Heart right ventricle (tissue), 16 donors: ENCODE measurements around the gene TPSD1. TPM values are rescaled to one million over a fixed set of nuclear protein-coding genes. Genes with fewer than 3 reads are reported as not detected.

Experiments
- ATAC-seq, 8 donors: fragments of 200-7000 bp; cut with Tn5 transposase; one replicate each; pipeline ENCODE4 v1.9.1; 2020; ENCODE audit warnings: mild to moderate bottlenecking in 8 of 8, moderate library complexity in 8 of 8, moderate number of reproducible peaks in 1 of 8
- DNase-seq, 2 donors: peaks; one replicate each; pipeline ENCODE4 v3.0.0-alpha.2; 2020
- H3K27ac ChIP-seq, 10 donors: fragments of 200-600 bp; sonication (generic) in 2 of 10; one replicate each; pipeline versions ENCODE4 v1.5.0 to v1.8.0; 2020 to 2022; ENCODE audit warnings: mild to moderate bottlenecking in 3 of 10
- H3K27me3 ChIP-seq, 7 donors: fragments of 200-600 bp; one replicate each; pipeline ENCODE4 v1.8.0; 2021 to 2022; ENCODE audit warnings: mild to moderate bottlenecking in 2 of 7
- H3K36me3 ChIP-seq, 9 donors: fragments of 200-600 bp; sonication (generic) in 1 of 9; one replicate each; pipeline versions ENCODE4 v1.5.0 to v1.8.0; 2020 to 2022; ENCODE audit warnings: mild to moderate bottlenecking in 2 of 9
- H3K4me1 ChIP-seq, 9 donors: fragments of 200-600 bp; sonication (generic) in 1 of 9; one replicate each; pipeline versions ENCODE4 v1.5.0 to v1.8.0; 2020 to 2022; ENCODE audit warnings: mild to moderate bottlenecking in 4 of 9
- H3K4me3 ChIP-seq, 10 donors: fragments of 200-600 bp; sonication (generic) in 2 of 10; one replicate each; pipeline versions ENCODE4 v1.5.0 to v1.8.0; 2020 to 2022; ENCODE audit warnings: mild to moderate bottlenecking in 7 of 10, moderate library complexity in 2 of 10
- H3K9me3 ChIP-seq, 11 donors: fragments of 200-600 bp in 10 of 11; sonication (generic) in 2 of 11; one replicate each; pipeline versions ENCODE4 v1.5.0 to v1.8.0; 2013 to 2022; ENCODE audit warnings: mild to moderate bottlenecking in 2 of 11, control low read depth in 1 of 11, moderate library complexity in 1 of 11
- WGBS, 2 donors: extraction: QIAGEN DNeasy Blood & Tissue Kit; methylation state at CpG; one replicate each; pipeline ENCODE4 v1.1.7; 2013; ENCODE audit warnings: inconsistent platforms in 1 of 2; 5-methylcytosine and 5-hydroxymethylcytosine counted together
- intact Hi-C, 10 donors: fragments of 100-400 bp; cut with DNase I; formaldehyde crosslinking; loops; one replicate each; pipeline versions ENCODE4 v1.11.1 to v1.14.2; 2022
- polyA plus RNA-seq, 2 donors: library from polyadenylated mRNA; stranded (reverse); fragments of 200-250 nt; gene quantifications; one replicate each; pipeline ENCODE4 v1.2.3, GENCODE V29; 2013
- total RNA-seq, 10 donors: library from RNA; stranded (reverse); fragmentation: NEBNext Ultra II Directional in 3 of 10; extraction: Animal tissue kit (Norgen Biotek cat#: 25700) in 3 of 10; gene quantifications; one replicate each; pipeline versions ENCODE4 v1.2.1 to v1.2.4, GENCODE V29; 2021 to 2023
- TF ChIP-seq, protein P1 (sequence below), 9 donors: fragments of 200-600 bp; sonication (generic) in 2 of 9; IDR thresholded peaks; one replicate each; pipeline versions ENCODE4 v1.5.0 to v1.8.0; 2021 to 2022; ENCODE audit warnings: antibody characterized with exemption in 9 of 9, mild to moderate bottlenecking in 5 of 9, moderate library complexity in 1 of 9
- donor health status: Arrhythmogenic right ventricular cardiomyopathy.
- donor health status: ischemic (EF 13 %, LVEDD 7.1; RV severe dilation, severe dysfunction).
- donor health status: healthy with polysubstance abuse.
- donor health status: DM: no; HTN: yes; CAD: no.
- donor health status: DM: no; HTN: no; CAD: no.
- donor health status: ischemic (EF 25% LVEDD 6.9; RV normal size, moderate dysfunction).
- donor health status: ischemic (EF 25% LVEDD 5.7; RV mildly dilated, moderate dysfunction).
- donor health status: healthy.
- donor health status: DM: yes; HTN: yes; CAD: no.
- donor health status: Ischemic cardiomyopathy.
- donor health status: ischemic (EF 35%, LVEDD 5.7; RV mildly dilated, moderate dysfunction).
- donor health status: nonischemic (EF 11% LVEDD 7.7; RV severe dilation, severe dysfunction).
- donor health status: DM: yes; HTN: yes; CAD: no.
- donor health status: PGD.
- donor health status: ischemic (EF 29% LVEDD 5.4; RV normal size, mild dysfunction).
- donor health status: nonischemic (EF 23%, LVEDD 6.1; RV moderate dilation, normal function).

The TPSD1 gene
- total and polyA plus RNA-seq, 12 donors, result 0.12 to 0.51 (median 0.33) TPM; not detected in 7

- Histone ChIP-seq H3K27ac (no peak overlapping the region), H3K4me3 (no peak overlapping the region), H3K9me3 (no peaks in the 10 kb centered on the region), H3K27me3 (peaks cover 16 to 65% (median 54%) of the 10 kb centered on the region in 7 donors), H3K4me1 (no peaks in the 10 kb centered on the region), H3K36me3 (no peaks in the 10 kb centered on the region)
- ATAC-seq (no peak), DNase-seq (no peak)
- WGBS, 2 donors, result 80 to 82% methylated on average over 32 of the region's 32 CpGs
- intact Hi-C loops, result no loop called here
- TF ChIP-seq, protein P1, sequence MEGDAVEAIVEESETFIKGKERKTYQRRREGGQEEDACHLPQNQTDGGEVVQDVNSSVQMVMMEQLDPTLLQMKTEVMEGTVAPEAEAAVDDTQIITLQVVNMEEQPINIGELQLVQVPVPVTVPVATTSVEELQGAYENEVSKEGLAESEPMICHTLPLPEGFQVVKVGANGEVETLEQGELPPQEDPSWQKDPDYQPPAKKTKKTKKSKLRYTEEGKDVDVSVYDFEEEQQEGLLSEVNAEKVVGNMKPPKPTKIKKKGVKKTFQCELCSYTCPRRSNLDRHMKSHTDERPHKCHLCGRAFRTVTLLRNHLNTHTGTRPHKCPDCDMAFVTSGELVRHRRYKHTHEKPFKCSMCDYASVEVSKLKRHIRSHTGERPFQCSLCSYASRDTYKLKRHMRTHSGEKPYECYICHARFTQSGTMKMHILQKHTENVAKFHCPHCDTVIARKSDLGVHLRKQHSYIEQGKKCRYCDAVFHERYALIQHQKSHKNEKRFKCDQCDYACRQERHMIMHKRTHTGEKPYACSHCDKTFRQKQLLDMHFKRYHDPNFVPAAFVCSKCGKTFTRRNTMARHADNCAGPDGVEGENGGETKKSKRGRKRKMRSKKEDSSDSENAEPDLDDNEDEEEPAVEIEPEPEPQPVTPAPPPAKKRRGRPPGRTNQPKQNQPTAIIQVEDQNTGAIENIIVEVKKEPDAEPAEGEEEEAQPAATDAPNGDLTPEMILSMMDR (IDR thresholded peaks at IDR 0.05), result no peak
Observed at GRCh38 chr16:1262210-1262845, 6.5 kb downstream of the TPSD1 start.

GRCh38 chr16:1262846-1263221 lies 7.0 kb downstream of the TPSD1 start:
- H3K36me3 ChIP-seq, result no peaks in the 10 kb centered on the region
- no peaks in the 10 kb centered on the region for H3K4me1 ChIP-seq
- TF ChIP-seq, protein P1 (IDR thresholded peaks at IDR 0.05), result no peak
- DNase-seq (no peak), ATAC-seq (no peak)
- no peak overlapping the region for H3K4me3 ChIP-seq
- peaks cover 16 to 60% (median 49%) of the 10 kb centered on the region in 7 donors for H3K27me3 ChIP-seq
- intact Hi-C loops, result no loop called here
- no peak overlapping the region for H3K27ac ChIP-seq
- 78 to 87% methylated on average over 9 of the region's 9 CpGs for WGBS, 2 donors
- no peaks in the 10 kb centered on the region for H3K9me3 ChIP-seq

- WGBS, 2 donors, result 71 to 75% methylated on average over 15 of the region's 15 CpGs
- no peak for ATAC-seq
- TF ChIP-seq, protein P1 (IDR thresholded peaks at IDR 0.05), result no peak
Observed at GRCh38 chr16:1263591-1264344, 7.9 kb downstream of the TPSD1 start.

GRCh38 chr16:1264345-1265089 lies 8.6 kb downstream of the TPSD1 start:
- no peaks in the 10 kb centered on the region for H3K36me3 ChIP-seq
- DNase-seq, result no peak
- WGBS, 2 donors, result 96 to 97% methylated on average over 16 of the region's 16 CpGs
- no peak overlapping the region for H3K27ac ChIP-seq
- no peak overlapping the region for H3K4me3 ChIP-seq
- peaks cover 13 to 49% (median 36%) of the 10 kb centered on the region in 7 donors for H3K27me3 ChIP-seq
- ATAC-seq, result no peak
- no peaks in the 10 kb centered on the region for H3K4me1 ChIP-seq
- intact Hi-C loops, result no loop called here
- TF ChIP-seq, protein P1 (IDR thresholded peaks at IDR 0.05), result no peak
- H3K9me3 ChIP-seq, result no peaks in the 10 kb centered on the region

More at GRCh38 chr16:1263591-1264344, 7.9 kb downstream of the TPSD1 start:
- no peak for DNase-seq
- Histone ChIP-seq H3K4me3 (no peak overlapping the region), H3K27ac (no peak overlapping the region), H3K27me3 (peaks cover 16 to 54% (median 43%) of the 10 kb centered on the region in 7 donors), H3K4me1 (no peaks in the 10 kb centered on the region), H3K36me3 (no peaks in the 10 kb centered on the region), H3K9me3 (no peaks in the 10 kb centered on the region)
- intact Hi-C loops, result no loop called here
